Erythroblast (primary cell): ENCODE measurements around the gene MARCHF9.

ENCODE experiments used
- GATA1 ChIP-seq: IDR thresholded peaks from 2 replicates; pipeline ENCODE4 v1.6.1; 2011; ENCODE audit warnings: low read depth, mild to moderate bottlenecking, control low read depth, low read length, moderate library complexity
- POLR2A ChIP-seq: IDR thresholded peaks from 2 replicates; pipeline ENCODE4 v1.6.1; 2011; ENCODE audit warnings: mild to moderate bottlenecking, low read length

DNA sequence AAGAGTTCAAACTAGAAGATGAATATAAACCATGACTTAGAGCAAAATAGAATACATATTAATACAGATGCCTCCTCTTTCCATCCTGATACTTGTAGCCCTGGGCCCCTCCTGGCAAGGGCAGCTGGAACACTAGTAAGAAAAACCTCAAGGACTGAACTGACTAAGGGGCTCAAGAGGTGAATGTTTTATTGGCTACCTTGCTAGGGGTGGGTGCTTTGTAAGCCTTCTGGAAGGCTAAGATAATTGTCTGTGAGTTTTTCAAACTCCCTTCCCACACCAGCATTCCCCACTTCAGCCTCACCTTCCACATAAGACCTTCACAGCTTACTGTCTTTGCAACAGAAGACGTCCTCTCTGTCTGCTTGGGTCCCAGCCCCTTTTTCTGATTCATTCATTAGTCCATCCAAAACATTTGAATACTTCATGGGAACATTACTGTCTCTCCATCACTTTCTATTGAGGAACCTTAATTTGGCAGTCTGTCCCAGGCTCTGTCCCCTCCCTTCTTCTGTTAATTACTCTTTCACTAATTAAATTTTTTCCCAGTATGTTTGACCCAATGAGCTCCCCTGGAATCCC lies 1.1 kb upstream of the MARCHF9 start:
- peak; percentile 15 for TF ChIP-seq POLR2A
- TF ChIP-seq GATA1 = no peak
